ENCODE data around the gene ITGA8. TPM values are rescaled to one million over a fixed set of nuclear protein-coding genes. Genes with fewer than 3 reads are reported as not detected.

Gene ITGA8
- total RNA-seq, 1 experiment from 2014 or later = not detected

DNA sequence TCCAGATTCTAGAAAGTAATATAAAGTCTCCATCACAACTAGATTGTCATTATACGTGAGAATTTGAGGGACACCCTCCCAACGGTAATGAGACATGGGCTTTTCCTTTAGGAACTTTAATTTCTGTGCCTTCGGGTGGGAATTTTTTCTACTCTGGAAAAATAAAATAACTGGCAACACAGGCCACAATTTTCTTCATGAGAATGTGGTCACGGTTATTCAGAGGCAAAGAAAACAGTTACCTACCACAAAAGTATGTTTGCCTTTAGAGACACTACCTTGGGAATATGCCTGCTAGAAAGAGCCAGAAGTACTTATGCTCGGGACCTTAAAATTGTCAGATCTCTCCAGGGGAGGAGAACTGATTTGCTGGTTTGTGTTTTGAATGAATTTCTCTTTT, 99.4 kb downstream of the ITGA8 start:
- H3K27ac Mint-ChIP-seq (ENCODE audit: low read depth, unreplicated experiment) = no peak overlapping the region
- no peak for DNase-seq (ENCODE audit: unreplicated experiment)
- no peaks in the 10 kb centered on the region for H3K4me1 Mint-ChIP-seq (ENCODE audit: insufficient read depth, unreplicated experiment)
- ChIA-PET CTCF (no interaction called here), POLR2A (no interaction called here)
- H3K4me3 Mint-ChIP-seq (ENCODE audit: unreplicated experiment) = no peak overlapping the region
- no peaks in the 10 kb centered on the region for H3K9me3 Mint-ChIP-seq (ENCODE audit: unreplicated experiment)
- H3K27me3 Mint-ChIP-seq (ENCODE audit: insufficient read depth, unreplicated experiment) = peaks cover 90% of the 10 kb centered on the region
- H3K36me3 Mint-ChIP-seq (ENCODE audit: insufficient read depth, unreplicated experiment) = no peaks in the 10 kb centered on the region
- intact Hi-C loops (cut with micrococcal nuclease) = no loop called here
- TF ChIP-seq, protein P1, sequence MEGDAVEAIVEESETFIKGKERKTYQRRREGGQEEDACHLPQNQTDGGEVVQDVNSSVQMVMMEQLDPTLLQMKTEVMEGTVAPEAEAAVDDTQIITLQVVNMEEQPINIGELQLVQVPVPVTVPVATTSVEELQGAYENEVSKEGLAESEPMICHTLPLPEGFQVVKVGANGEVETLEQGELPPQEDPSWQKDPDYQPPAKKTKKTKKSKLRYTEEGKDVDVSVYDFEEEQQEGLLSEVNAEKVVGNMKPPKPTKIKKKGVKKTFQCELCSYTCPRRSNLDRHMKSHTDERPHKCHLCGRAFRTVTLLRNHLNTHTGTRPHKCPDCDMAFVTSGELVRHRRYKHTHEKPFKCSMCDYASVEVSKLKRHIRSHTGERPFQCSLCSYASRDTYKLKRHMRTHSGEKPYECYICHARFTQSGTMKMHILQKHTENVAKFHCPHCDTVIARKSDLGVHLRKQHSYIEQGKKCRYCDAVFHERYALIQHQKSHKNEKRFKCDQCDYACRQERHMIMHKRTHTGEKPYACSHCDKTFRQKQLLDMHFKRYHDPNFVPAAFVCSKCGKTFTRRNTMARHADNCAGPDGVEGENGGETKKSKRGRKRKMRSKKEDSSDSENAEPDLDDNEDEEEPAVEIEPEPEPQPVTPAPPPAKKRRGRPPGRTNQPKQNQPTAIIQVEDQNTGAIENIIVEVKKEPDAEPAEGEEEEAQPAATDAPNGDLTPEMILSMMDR (IDR thresholded peaks at IDR 0.05; ENCODE audit: unreplicated experiment) = no peak
- BruUV-seq (replicated peaks) = no TSS peak

DNA sequence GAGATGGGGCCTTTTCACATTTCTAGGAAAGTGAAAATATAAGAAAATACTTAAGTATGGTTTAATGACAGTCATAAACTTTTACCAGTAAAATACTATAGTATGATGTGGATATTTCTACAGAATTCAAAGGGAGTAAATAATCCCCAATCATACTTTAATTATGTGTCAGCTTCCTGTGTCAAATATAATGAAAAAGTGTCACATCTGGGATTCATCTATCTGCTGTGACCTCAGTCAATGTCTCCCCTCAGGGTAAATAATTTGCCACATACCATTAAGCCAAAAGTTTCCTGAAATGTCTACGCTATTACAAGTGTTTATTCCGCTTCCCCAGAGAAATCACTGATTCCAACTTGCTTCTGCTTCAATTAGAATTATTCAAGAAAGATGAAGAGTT, 110.5 kb downstream of the ITGA8 start:
- H3K9me3 Mint-ChIP-seq (ENCODE audit: unreplicated experiment) = no peaks in the 10 kb centered on the region
- intact Hi-C loops (cut with micrococcal nuclease) = no loop called here
- no peak overlapping the region for H3K4me3 Mint-ChIP-seq (ENCODE audit: unreplicated experiment)
- DNase-seq (ENCODE audit: unreplicated experiment) = no peak
- ChIA-PET POLR2A (no interaction called here), CTCF (no interaction called here)
- H3K4me1 Mint-ChIP-seq (ENCODE audit: insufficient read depth, unreplicated experiment) = no peaks in the 10 kb centered on the region
- no peak overlapping the region for H3K27ac Mint-ChIP-seq (ENCODE audit: low read depth, unreplicated experiment)
- TF ChIP-seq, protein P1 (IDR thresholded peaks at IDR 0.05; ENCODE audit: unreplicated experiment) = no peak
- H3K36me3 Mint-ChIP-seq (ENCODE audit: insufficient read depth, unreplicated experiment) = peaks cover 6% of the 10 kb centered on the region
- H3K27me3 Mint-ChIP-seq (ENCODE audit: insufficient read depth, unreplicated experiment) = peaks cover 90% of the 10 kb centered on the region
- BruUV-seq (replicated peaks) = no TSS peak

DNA sequence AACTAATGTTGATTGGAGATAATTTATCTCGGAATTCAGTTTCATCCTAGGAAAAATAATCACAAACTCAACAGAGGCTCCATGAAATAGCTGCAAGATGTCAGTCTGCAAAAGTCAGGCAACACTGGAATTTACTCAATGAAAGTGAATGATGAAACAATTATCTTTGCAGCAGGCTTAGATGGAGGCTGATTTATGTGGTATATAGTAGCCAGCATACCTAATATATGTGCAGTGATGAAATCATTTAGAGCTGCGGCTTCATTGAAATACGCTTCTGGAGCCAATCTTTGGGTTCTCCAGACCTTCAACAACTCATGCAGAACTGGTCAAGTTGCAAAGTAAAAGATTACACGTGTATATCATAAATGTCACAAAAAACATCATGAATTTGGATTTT, 113.3 kb downstream of the ITGA8 start:
- TF ChIP-seq, protein P1 (IDR thresholded peaks at IDR 0.05; ENCODE audit: unreplicated experiment) = no peak
- no peaks in the 10 kb centered on the region for H3K4me1 Mint-ChIP-seq (ENCODE audit: insufficient read depth, unreplicated experiment)
- H3K36me3 Mint-ChIP-seq (ENCODE audit: insufficient read depth, unreplicated experiment) = peaks cover under 1% of the 10 kb centered on the region
- peaks cover 100% of the 10 kb centered on the region for H3K27me3 Mint-ChIP-seq (ENCODE audit: insufficient read depth, unreplicated experiment)
- CTCF ChIA-PET = no interaction called here
- intact Hi-C loops (cut with micrococcal nuclease) = no loop called here
- no TSS peak for BruUV-seq (replicated peaks)
- H3K4me3 Mint-ChIP-seq (ENCODE audit: unreplicated experiment) = no peak overlapping the region
- no peak overlapping the region for H3K27ac Mint-ChIP-seq (ENCODE audit: low read depth, unreplicated experiment)
- no peak for DNase-seq (ENCODE audit: unreplicated experiment)
- no peaks in the 10 kb centered on the region for H3K9me3 Mint-ChIP-seq (ENCODE audit: unreplicated experiment)
- POLR2A ChIA-PET = no interaction called here

DNA sequence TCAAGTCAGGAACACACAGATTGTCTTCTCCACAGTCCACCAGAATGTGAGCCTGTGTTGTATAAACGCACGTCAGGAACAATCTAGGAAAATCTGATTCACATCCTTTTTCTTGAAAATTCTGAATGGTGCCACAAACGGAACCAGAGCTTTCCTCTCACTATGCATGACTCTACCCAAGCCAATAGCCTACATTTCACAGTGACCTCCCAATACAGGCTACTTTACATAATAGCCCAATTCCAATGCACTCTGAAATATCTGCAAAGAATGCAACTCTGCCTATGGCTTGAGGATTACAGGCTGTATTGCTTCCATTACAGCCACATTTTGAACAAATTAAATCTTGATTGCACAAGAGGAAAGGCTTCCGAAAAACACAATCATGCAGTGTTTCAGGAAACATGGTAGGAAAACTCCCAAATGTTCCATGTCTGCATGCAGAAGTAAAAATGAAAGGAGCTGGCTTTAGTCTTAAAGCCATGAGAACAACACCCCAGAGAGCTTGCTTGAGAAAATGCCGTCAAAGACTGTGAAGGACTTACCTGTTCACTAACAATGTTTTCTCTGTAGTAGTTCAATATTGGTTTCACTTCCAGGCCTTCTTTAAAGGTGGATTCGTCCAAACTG, 113.9 kb downstream of the ITGA8 start:
- Mint-ChIP-seq H3K27me3 (ENCODE audit: insufficient read depth, unreplicated experiment) (peaks cover 100% of the 10 kb centered on the region), H3K4me3 (ENCODE audit: unreplicated experiment) (no peak overlapping the region), H3K9me3 (ENCODE audit: unreplicated experiment) (no peaks in the 10 kb centered on the region), H3K27ac (ENCODE audit: low read depth, unreplicated experiment) (no peak overlapping the region), H3K4me1 (ENCODE audit: insufficient read depth, unreplicated experiment) (no peaks in the 10 kb centered on the region), H3K36me3 (ENCODE audit: insufficient read depth, unreplicated experiment) (no peaks in the 10 kb centered on the region)
- POLR2A ChIA-PET = no interaction called here
- no peak for DNase-seq (ENCODE audit: unreplicated experiment)
- CTCF ChIA-PET = no interaction called here
- no TSS peak for BruUV-seq (replicated peaks)
- TF ChIP-seq, protein P1 (IDR thresholded peaks at IDR 0.05; ENCODE audit: unreplicated experiment) = no peak
- intact Hi-C loops (cut with micrococcal nuclease) = no loop called here

Data from MCF 10A (cell line).